HG03378 (cell line): ENCODE data around the gene TBXT.
"Not testable (repeated sequence)": the region's sequence is repeated elsewhere in the genome, so short reads cannot be mapped to it uniquely, and the experiment has no call there.

Experiments
- ATAC-seq: cut with Tn5 transposase; IDR thresholded peaks from one replicate; pipeline ENCODE4 v1.9.1; 2021; ENCODE audit warnings: mild to moderate bottlenecking, moderate library complexity; ENCODE audit not compliant: unreplicated experiment

The TBXT gene, protein sequence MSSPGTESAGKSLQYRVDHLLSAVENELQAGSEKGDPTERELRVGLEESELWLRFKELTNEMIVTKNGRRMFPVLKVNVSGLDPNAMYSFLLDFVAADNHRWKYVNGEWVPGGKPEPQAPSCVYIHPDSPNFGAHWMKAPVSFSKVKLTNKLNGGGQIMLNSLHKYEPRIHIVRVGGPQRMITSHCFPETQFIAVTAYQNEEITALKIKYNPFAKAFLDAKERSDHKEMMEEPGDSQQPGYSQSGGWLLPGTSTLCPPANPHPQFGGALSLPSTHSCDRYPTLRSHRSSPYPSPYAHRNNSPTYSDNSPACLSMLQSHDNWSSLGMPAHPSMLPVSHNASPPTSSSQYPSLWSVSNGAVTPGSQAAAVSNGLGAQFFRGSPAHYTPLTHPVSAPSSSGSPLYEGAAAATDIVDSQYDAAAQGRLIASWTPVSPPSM

DNA sequence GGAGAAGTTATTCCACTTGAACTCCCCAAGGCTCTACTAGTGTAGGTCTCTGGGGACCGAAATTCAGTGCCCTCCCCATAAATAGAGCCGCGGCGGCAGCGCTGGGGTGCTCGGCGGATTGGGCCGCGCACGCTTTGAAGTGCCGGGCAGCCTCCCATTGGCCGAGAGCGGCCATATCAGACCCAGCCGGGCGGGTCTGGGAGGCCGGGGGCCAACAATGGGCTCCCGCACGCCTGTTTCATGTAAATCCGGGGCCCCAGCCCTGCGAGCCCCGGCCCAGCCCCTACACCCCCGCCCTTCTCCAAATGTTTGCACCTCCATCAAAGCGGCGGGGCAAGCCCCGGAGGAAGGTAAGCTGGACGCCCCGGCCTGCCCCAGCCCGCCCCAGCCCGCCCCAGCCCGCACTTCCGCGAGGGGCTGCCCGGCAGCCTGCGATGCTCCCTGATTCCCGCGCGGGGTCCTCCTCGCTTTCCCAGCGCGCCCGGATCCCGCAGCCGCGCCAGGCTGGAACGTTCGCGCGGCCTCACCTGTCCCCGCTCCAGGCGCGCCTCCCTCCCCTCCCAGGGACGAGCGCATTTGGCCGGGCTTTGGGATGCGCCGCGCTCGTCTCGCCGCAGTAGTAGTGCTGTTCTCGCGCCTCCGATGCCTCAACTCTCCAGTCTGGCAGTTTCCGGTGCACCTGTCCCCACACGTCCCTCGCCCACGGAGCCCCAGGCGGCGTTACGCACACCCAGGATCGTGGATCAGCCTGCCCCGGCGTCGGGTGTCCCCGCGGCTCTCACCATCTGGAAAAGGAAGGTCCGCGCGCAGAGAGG, at the start of gene TBXT:
Gene TBXT, minus strand, starts transcription at position 51 of the 815 bp plus-strand sequence. CDS start 260 bp downstream, outside the sequence.
- no peak for ATAC-seq

DNA sequence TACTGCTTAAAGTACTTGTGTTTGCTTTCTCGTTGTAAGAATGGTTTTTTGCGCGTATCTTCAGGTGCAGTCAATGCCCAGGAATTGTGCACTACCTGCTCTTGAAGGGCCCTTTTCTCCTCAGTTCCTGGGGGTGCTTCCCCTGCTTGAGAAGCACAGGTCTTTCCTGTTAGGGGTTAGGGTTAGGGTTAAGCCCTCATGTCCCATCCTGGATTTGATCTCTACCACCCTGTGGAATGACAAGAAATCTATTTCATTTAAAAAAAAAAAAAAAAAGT, 39.6 kb upstream of the TBXT start:
- ATAC-seq: no peak

DNA sequence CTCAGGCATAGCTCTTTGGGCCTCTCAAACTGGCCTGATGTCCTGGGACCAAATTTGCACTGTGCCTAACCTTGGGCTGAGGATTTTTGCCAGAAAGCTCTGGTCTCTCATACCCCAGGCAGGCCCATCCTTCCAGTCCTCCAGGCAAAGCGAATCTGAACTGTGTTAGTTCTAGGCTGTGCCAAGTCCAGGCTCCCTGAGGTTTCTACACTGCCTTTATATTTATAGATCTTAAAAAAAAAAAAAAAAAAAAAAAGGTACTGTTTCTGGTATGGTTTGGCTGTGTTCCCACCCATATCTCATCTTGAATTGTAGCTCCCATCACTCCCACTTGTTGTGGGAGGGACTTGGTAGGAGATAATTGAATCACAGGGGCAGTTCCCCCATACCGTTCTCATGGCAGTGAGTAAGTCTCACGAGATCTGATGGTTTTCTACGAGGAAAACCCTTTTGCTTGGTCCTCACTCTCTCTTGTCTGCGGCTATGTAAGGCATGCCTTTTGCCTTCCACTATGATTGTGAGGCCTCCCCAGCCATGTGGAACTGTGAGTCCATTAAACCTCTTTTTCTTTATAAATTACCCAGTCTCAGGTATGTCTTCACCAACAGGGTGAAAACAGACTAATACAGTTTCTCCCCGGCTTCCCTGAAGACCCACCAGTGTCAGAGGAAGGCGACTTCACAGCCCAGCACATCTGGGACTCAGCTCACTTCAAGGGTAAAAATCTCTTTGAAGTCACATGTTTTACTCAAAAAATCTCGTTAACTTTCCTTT, 39.0 kb upstream of the TBXT start:
- no peak for ATAC-seq

DNA sequence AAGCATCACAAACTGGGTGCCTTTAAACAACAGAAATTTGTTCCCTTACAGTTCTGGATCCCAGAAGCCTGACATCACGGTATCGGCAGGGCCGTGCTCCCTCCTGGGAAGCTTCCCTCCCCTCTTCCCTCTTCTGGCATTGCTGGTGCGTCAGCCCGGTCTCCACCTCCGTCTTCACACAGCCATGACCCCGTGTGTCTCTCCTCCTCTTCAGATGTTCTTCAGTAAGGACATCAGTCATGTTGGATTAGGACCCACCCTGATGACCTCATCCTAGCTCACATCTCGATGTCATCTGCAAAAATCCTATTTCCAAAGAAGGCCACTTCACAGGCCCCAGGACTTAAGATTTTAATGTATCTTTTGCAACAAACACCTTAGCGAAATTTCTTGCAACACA, 38.4 kb upstream of the TBXT start:
- no peak for ATAC-seq

DNA sequence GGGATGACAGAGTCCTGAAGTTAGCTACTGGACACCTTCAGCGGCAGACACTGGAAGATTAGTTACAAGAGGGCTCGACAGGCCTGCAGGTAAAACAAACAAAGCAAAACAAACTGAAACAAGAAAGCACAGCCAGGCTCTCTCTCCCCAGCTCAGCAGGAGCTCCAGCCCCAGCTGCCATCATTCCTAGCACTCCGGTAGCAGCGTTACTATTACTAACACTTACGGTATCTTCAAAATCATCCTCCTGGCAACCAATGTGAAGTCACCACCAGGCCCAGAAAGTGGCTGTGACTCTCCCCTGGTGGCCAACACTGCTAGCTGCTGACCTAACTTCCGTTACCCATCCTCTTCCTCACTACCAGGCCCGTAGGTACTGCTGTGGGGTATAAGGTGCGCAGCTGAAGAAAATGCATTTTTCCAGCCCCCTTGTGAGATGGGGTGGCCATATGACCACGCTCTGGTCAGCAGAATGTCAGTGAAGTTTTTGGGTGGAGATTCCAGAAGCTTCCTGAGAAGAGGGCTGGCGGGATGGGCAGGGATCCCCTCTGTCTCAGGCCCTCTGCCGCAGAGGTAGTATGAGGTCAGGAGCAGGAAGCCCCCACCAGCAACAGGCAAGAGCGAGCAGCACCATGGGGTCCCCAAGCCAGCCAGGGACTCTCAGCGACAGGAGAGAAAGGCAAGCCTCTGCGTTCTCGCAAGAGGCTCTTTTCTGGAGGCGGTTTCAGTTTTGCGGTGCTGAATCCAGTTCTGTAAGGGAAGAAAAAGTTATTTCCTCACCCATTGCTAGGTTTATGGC, 37.4 kb upstream of the TBXT start:
- no peak for ATAC-seq

DNA sequence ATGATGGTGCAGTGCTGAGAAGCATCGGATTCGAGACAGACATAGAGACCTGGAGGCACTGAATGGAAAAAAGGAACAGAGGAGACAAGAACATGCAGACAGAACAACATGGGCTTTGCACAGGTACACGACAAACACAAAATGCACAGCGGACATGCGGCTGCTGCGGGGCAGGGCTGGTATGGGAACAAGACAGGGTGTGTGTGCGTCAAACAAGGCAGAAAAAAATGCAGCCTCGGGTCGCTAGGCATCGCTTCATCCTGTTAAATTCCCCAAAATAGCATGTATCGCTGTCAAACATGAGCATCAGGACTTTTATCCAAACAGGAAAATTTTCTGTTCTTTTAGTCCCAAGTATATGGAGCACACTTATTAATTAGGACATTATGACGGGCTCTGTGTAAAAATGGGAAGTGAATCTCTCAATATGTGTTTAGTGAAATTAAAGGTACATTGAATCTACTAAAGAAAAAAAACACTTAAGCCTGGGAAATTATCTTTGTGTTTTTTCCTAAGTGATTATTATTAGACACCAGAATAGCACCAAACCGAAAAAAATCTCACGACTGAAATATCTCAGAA, 36.1 kb upstream of the TBXT start:
- ATAC-seq: no peak

DNA sequence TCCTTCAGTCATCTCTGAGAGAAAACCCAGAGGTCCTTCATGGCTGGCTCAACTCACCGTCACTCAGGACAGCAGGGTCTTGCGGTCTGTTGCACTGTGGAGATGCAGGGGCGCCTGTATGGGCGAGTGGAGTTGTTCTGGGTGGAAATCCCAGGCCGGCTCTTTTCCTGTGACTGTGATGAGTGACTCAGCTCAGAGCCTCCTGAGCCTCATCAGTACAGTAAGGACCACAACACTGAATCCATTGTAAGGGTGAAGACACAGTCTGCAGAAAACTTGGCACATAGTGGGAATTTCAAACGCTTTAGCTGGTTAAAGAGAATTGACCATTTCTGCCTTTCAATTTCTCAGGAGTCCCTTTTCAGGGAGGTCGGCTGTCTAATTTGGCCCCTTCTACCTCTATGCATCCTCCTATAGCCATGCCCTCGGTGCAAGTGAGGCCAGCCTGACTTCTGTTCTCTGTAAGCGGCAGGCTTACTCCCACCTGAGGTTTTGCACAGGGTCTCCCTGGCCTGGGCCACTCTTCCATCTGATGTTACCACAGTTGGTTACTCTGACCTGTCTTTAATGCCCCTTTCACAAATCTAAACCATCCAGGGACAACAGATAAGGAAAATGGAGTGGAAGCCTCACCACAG, 35.5 kb upstream of the TBXT start:
- no peak for ATAC-seq

DNA sequence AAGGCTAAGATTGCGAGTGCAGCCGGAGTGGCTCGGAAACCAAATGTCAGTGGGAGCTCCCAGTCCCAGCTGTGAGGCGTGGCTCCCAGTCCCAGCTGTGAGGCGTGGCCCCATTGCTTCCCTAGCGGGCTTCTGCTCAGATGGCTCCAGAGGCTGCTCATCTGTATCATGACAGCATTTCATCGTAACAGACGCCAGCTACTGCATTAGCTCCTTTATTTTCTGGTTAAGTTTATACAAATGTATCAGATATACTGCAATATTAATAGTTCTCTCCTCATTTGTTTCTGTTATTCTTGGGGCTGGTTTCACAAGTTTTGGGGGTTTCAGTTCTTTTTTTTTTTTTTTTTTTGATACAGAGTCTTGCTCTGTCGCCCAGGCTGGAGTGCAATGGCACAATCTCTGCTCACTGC, 34.7 kb upstream of the TBXT start:
- peak; percentile 61 for ATAC-seq

DNA sequence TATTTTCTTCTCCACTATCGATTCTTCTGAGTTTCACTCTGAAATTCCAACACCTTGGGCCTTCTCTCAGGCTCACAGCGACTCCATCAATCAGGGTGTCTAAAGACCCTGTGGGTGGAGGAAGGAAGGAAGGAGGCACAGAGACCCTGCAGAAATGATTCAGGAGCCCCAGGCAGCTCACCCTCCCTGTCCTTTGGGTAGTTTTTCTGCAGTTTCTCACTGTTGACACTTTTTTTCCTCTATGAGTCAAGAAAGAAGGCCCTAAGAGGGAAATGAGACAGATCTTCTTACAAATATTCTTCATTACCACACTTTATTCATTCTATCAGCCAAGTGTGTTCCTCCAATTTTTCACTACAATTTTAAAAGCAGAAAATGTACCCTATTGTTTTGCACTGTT, 34.2 kb upstream of the TBXT start:
- ATAC-seq: peak; percentile 18

DNA sequence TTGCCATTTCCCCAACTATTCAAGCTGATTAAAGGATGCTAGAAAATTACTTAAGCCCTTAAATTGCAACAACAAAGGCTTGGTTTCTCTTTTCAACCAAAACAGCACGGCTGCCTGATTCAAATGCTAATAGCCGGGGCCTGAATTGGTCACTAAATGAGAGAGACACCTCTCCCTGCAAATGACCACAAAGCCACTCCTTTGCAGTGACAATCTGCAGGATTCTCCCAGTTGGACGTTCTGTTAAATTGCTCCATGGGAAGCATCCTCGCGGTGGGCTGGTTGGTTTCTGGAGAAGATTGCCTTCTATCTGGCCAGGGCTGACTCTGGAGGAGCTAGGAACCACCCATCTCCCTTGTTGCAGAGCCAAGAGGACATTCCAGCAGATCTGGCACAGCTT, 29.7 kb upstream of the TBXT start:
- no peak for ATAC-seq

DNA sequence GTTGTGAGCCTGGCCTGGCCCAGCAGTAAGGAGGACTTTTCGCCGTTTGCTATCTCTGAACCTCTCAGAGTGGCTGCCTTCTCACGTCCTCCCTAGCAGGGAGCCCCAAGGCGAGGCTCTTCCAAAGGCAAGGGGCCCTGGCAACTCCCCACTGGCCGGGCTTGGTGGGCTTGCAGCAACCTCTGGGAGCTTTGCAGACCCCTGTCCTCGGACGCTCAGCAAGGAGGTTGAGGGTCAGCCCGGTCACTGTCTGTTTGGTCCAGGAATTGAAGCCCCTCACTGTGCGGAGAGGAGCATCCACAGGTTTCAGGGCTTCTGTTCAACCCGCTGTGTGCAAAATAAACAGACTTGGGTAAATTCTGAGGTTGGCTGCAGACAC, 28.2 kb upstream of the TBXT start:
- no peak for ATAC-seq

DNA sequence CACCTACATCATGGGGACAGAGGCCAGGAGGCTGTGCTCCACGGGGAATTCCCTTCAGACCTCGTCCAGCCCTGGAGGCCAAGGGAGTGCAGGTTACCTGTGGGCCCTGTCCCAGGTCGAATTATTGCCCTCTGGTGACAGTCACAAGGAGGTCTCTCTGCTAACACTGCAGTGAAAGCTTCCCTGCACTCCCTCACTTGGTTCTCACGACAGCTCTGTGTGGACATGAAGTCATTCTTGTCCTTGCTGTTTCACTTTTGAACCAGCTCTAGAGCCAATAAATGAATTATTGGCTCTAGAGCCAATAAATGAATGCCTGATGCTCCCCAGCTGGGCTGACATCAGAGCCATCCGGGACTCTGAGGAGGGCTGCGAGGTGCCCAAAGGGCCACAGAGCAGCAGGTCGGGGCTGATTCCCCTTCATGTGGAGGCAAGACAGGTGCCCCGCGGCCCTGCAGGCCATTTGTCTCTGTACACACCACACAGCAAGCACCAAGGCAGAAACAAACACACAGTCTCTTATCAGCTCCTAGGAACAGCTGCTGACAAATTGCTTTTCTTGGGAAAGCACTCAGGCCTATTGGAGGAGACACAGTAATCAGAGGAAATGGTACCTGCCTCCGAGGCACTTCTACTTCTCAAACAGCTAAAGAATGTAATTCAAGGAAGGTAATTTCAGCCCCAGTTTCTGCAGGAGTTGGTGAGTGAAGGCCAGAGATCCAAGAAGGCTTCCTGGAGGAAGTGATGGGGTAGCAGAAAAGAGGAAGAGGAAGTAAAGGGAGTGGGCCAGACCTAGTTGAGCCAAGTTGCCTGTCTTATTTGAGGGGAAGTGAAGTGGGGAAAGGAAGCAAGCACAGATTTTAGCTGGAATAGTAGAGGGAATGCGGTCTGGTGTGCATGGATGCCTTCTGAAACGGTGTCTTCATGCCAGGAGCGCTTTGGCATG, 27.5 kb upstream of the TBXT start:
- ATAC-seq: no peak

DNA sequence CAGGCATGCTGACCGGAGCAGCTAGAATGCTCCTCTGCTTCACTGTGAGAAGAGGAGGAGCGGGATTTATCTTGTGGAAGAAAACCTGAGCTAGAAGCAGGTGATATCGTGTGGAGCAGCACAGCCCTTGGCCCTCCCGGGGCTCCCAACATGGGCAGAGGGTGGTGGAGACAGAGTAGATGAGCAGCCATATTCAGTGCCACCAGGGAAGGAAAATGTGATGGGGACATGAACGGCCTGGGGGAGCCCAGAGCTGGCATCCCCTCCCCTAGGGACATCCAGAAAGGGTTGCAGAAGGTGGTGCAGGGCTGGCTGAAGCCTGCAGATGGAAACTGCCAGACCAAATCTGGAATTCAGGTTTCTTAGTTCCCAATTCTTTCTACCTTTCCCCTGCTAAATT, 24.9 kb upstream of the TBXT start:
- no peak for ATAC-seq

DNA sequence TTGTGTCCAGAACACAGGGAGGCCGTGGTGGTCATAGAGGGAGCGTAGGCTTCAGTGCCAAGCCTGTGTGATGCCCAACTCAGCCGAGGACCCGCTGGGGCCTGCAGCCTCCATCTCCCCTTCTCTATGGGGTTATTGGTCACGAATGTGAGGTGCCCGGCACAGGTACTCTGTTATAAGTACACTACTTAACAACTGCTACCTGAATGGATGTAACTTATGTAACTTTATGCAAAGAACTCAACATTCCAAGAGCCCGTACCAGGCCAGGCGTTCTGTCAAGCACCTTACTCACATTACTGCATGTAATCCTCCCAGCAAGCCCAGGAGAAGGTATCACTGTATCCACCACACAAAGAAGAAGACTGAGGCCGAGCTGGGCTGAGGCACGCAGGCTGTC, 24.5 kb upstream of the TBXT start:
- no peak for ATAC-seq

DNA sequence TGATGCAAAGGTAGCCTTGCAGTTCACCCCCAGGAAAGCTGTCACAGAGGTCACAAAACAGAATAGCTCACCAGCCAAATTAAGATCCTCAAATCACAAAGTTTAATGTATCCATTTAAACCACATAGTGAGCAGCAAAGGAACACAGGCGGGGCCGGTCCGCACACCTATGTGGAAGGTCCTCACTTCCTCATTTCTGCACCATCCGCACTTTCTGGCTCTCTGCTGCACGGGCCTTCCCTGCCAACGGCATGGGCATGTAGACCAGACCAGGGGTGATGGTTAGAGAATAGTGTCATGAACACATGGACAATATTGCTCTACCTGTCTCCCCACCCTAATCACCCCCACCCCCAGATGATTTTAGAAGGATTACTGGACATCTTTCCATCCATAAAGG, 12.1 kb upstream of the TBXT start:
- ATAC-seq: no peak

DNA sequence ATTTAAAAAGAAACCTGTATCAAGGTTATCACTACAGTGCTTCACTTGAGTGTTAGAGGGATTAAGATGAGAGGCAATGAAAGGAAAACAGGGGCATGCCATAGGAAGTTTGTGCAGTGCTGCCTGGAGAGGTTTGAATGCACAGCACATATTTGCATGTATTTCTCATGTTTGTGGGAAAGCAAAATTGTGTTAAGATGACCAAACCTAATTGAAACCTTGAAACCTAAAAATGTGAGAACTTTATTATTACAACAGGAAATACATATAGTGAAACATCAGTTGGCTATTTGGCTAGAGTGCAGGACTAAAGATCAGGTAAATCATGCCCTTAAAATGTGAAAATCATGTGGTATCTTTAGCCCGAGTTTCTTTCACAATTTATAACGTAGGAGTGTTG, 8.5 kb upstream of the TBXT start:
- no peak for ATAC-seq

DNA sequence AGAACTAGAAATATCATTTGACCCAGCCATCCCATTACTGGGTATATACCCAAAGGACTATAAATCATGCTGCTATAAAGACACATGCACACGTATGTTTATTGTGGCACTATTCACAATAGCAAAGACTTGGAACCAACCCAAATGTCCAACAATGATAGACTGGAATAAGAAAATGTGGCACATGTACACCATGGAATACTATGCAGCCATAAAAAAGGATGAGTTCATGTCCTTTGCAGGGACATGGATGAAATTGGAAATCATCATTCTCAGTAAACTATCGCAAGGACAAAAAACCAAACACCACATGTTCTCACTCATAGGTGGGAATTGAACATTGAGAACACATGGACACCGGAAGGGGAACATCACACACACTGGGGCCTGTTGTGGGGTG, 7.4 kb upstream of the TBXT start:
- ATAC-seq: not testable (repeated sequence)

DNA sequence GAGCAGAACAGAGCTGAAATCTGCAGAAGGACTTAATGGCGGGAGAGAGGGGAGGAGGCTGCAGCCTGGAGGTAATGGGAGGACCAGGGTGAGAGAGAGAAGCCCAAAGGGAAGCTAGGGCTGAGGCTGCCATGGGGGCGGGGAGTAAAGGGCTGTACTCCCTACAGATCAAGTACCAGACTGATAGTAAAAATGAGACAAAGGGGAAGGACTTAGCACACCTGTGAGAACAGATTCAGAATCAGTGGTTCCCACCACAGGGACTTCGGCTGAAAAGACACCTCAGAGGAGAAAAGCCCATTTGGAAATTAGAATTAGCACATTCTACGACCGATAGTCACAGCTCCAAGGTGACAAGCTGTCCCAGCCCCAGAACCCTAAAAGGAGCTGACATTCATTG, 6.4 kb upstream of the TBXT start:
- ATAC-seq: no peak
